Breast epithelium (tissue), 4 donors: Measurements from ENCODE around the gene RABEP2. TPM values are rescaled to one million over a fixed set of nuclear protein-coding genes. Genes with fewer than 3 reads are reported as not detected.
"Not testable (repeated sequence)": the region's sequence is repeated elsewhere in the genome, so short reads cannot be mapped to it uniquely, and the experiment has no call there.

ENCODE experiments used
- DNase-seq, 2 donors: peaks; one replicate each; pipeline ENCODE4 v3.0.0-alpha.2; 2019; ENCODE audit warnings: low spot score in 2 of 2
- H3K27ac ChIP-seq, 2 donors: fragments of 200-600 bp; sonication (generic) in 1 of 2; one replicate each; pipeline ENCODE4 v1.5.1; 2016 to 2019; ENCODE audit warnings: mild to moderate bottlenecking in 1 of 2
- H3K27me3 ChIP-seq, 2 donors: fragments of 200-600 bp; sonication (generic) in 1 of 2; one replicate each; pipeline versions ENCODE4 v1.5.1 to v1.6.0; 2017 to 2019; ENCODE audit warnings: control low read depth in 1 of 2, mild to moderate bottlenecking in 1 of 2
- H3K36me3 ChIP-seq: fragments of 200-600 bp; one replicate; pipeline ENCODE4 v1.5.1; 2019
- H3K4me1 ChIP-seq, 2 donors: fragments of 200-600 bp; sonication (generic); one replicate each; pipeline ENCODE4 v1.5.1; 2016 to 2019; ENCODE audit warnings: control low read depth in 1 of 2
- H3K4me3 ChIP-seq, 3 donors: fragments of 200-600 bp; sonication (generic); 1 replicate in 2 of 3; 2 replicates in 1 of 3; pipeline ENCODE4 v1.5.1; 2016 to 2019; ENCODE audit warnings: mild to moderate bottlenecking in 3 of 3, moderate library complexity in 2 of 3
- H3K9me3 ChIP-seq, 2 donors: fragments of 200-600 bp; sonication (generic) in 1 of 2; one replicate each; pipeline ENCODE4 v1.5.1; 2016 to 2019; ENCODE audit warnings: control low read depth in 1 of 2
- CTCF ChIP-seq, 3 donors: fragments of 450-650 bp; IDR thresholded peaks; one replicate each; pipeline ENCODE4 v1.5.1; 2016 to 2017; ENCODE audit warnings: antibody characterized with exemption in 3 of 3, mild to moderate bottlenecking in 3 of 3, moderate library complexity in 3 of 3
- POLR2A ChIP-seq: fragments of 450-650 bp; IDR thresholded peaks from one replicate; pipeline ENCODE4 v1.6.1; 2016; ENCODE audit warnings: antibody characterized with exemption, mild to moderate bottlenecking, moderate library complexity
- POLR2AphosphoS5 ChIP-seq, 3 donors: sonication (generic); formaldehyde crosslinking; IDR thresholded peaks; one replicate each; pipeline ENCODE4 v1.6.1; 2017; ENCODE audit warnings: antibody characterized with exemption in 3 of 3
- intact Hi-C: fragments of 100-400 bp; cut with DNase I; formaldehyde crosslinking; loops from one replicate; pipeline ENCODE4 v1.15.1; 2023; ENCODE audit warnings: low total_unique reads
- total RNA-seq, 3 donors: library from RNA; depleted of rRNA; stranded (reverse); fragments of >200 nt; gene quantifications; one replicate each; pipeline ENCODE4 v1.1.0, GENCODE V29; 2016

RABEP2 gene
- total RNA-seq, 3 donors from 2014 or later: 14.2 to 35.1 (median 25.6) TPM

GRCh38 chr16:28932339-28933141 is 7.5 kb upstream of the RABEP2 start:
- Histone ChIP-seq H3K4me3 (no peak overlapping the region), H3K4me1 (no peaks in the 10 kb centered on the region), H3K27me3 (no peaks in the 10 kb centered on the region), H3K27ac (no peak overlapping the region), H3K9me3 (no peaks in the 10 kb centered on the region), H3K36me3 (no peaks in the 10 kb centered on the region)
- intact Hi-C loops: no loop called here
- no peak for DNase-seq
- TF ChIP-seq POLR2A (no peak), POLR2AphosphoS5 (IDR thresholded peaks at IDR 0.05) (no peak), CTCF (IDR thresholded peaks at IDR 0.05) (no peak)

- TF ChIP-seq CTCF (IDR thresholded peaks at IDR 0.05): no peak
- TF ChIP-seq POLR2A: no peak
- TF ChIP-seq POLR2AphosphoS5 (IDR thresholded peaks at IDR 0.05): no peak
- Histone ChIP-seq H3K27ac (no peak within 1 kb of the TSS), H3K9me3 (no peaks in the 10 kb centered on the region), H3K4me1 (no peaks in the 10 kb centered on the region), H3K27me3 (no peaks in the 10 kb centered on the region), H3K4me3 (no peak within 1 kb of the TSS), H3K36me3 (no peaks in the 10 kb centered on the region)
- intact Hi-C loops: no loop called here
- no peak for DNase-seq
Measured at GRCh38 chr16:28931801-28932225, 6.8 kb upstream of the RABEP2 start, which contains the start of gene CD19. CD19 (plus strand) TSS chr16:28931971; CDS start chr16:28932001, 30 bp downstream.

- intact Hi-C loops: no loop called here
- Histone ChIP-seq H3K27ac (no peak overlapping the region), H3K4me3 (no peak overlapping the region), H3K9me3 (no peaks in the 10 kb centered on the region), H3K4me1 (no peaks in the 10 kb centered on the region), H3K36me3 (no peaks in the 10 kb centered on the region), H3K27me3 (no peaks in the 10 kb centered on the region)
- DNase-seq: no peak
- no peak for TF ChIP-seq CTCF (IDR thresholded peaks at IDR 0.05)
- no peak for TF ChIP-seq POLR2A
- TF ChIP-seq POLR2AphosphoS5 (IDR thresholded peaks at IDR 0.05): no peak
Measured at GRCh38 chr16:28930652-28931051, 5.6 kb upstream of the RABEP2 start.

GRCh38 chr16:28930203-28930602 is 5.2 kb upstream of the RABEP2 start:
- Histone ChIP-seq H3K9me3 (no peaks in the 10 kb centered on the region), H3K4me1 (no peaks in the 10 kb centered on the region), H3K27ac (no peak overlapping the region), H3K27me3 (no peaks in the 10 kb centered on the region), H3K36me3 (no peaks in the 10 kb centered on the region), H3K4me3 (no peak overlapping the region)
- intact Hi-C loops: no loop called here
- no peak for TF ChIP-seq POLR2AphosphoS5 (IDR thresholded peaks at IDR 0.05)
- TF ChIP-seq POLR2A: no peak
- no peak for DNase-seq

- H3K9me3 ChIP-seq: no peaks in the 10 kb centered on the region
- H3K36me3 ChIP-seq: no peaks in the 10 kb centered on the region
- no peak for DNase-seq
- no peak overlapping the region for H3K27ac ChIP-seq
- no peak for TF ChIP-seq POLR2AphosphoS5 (IDR thresholded peaks at IDR 0.05)
- no peak for TF ChIP-seq CTCF (IDR thresholded peaks at IDR 0.05)
- no peak for TF ChIP-seq POLR2A
- H3K4me1 ChIP-seq: peaks cover 0 to 7% of the 10 kb centered on the region in 2 donors
- no peak overlapping the region for H3K4me3 ChIP-seq
- no peaks in the 10 kb centered on the region for H3K27me3 ChIP-seq
- intact Hi-C loops: no loop called here
Measured at GRCh38 chr16:28927815-28928214, 2.8 kb upstream of the RABEP2 start.

GRCh38 chr16:28926284-28926683 is 1.2 kb upstream of the RABEP2 start:
- intact Hi-C loops: not testable (repeated sequence)
- peak overlapping the region; percentile 95 to 99 for H3K27ac ChIP-seq

More at GRCh38 chr16:28926284-28926683, 1.2 kb upstream of the RABEP2 start:
- H3K9me3 ChIP-seq, H3K27me3 ChIP-seq, DNase-seq, H3K36me3 ChIP-seq, H3K4me1 ChIP-seq: not testable (repeated sequence)
- H3K4me3 ChIP-seq: peak overlapping the region in 2 of 3 donors; percentile 89 to 98
